HG03280 (cell line): Measurements from ENCODE around the gene DOCK4.
"Not testable (repeated sequence)": the region's sequence is repeated elsewhere in the genome, so short reads cannot be mapped to it uniquely, and the experiment has no call there.

Experiments
- ATAC-seq: cut with Tn5 transposase; IDR thresholded peaks from one replicate; pipeline ENCODE4 v1.9.1; 2021; ENCODE audit warnings: mild to moderate bottlenecking, moderate library complexity; ENCODE audit not compliant: unreplicated experiment

The DOCK4 gene

DNA sequence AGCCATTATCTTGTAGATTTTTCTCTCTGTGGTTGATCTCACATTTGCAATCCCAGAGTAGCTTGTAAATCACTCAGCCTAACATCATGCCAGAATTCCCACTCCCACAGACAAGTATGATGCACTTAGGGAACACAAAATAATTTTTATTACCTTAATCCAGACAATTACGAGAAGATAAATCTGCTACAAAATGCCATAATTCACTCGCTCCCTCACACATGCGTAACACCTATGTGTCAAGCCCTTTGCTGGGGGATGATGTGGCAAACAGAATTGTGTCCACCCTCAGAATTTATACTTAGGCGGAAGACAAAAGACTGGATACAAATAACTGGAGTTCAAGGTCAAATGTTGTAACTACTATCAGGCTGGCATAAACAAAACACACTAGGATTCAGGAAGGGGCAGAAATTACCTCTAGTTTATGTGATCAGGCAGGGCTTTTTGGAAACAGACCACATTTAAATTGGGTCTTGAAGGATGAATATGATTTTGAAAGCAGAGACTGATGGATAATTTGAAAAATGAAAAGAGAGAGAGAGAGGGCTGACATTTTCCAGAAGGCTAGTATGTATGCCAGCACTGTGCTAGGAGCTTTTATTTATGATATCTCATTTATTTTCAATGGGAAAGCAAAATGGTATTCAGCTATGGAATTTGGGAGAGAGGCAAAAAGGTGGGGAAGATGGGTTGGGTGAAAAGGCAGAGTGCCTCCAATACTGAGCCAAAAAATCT, 69.8 kb downstream of the DOCK4 start:
- ATAC-seq, result no peak

DNA sequence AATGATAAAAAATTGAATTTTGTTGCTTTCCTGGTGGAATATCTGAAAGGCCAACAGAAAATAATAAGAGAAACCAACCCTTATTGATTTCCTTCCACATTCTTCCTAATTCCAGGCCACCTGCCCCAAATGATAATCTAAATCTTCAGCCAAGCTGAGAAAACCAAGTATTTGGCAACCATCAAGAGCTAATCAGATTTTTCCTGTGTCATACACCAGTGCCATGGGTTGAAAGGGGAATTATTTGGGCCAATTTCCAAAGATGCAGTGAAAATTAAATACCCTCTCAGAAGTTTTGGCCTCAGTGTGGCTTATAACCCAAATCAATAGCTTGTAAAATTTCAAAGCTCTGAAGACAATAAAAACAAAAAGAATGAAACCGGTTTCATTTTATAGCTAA, 70.4 kb downstream of the DOCK4 start:
- no peak for ATAC-seq

GRCh38 chr7:112134039-112134438, 72.2 kb downstream of the DOCK4 start:
- ATAC-seq, result no peak

- ATAC-seq, result no peak
These were observed 72.9 kb downstream of the DOCK4 start for GRCh38 chr7:112133328-112133727.

DNA sequence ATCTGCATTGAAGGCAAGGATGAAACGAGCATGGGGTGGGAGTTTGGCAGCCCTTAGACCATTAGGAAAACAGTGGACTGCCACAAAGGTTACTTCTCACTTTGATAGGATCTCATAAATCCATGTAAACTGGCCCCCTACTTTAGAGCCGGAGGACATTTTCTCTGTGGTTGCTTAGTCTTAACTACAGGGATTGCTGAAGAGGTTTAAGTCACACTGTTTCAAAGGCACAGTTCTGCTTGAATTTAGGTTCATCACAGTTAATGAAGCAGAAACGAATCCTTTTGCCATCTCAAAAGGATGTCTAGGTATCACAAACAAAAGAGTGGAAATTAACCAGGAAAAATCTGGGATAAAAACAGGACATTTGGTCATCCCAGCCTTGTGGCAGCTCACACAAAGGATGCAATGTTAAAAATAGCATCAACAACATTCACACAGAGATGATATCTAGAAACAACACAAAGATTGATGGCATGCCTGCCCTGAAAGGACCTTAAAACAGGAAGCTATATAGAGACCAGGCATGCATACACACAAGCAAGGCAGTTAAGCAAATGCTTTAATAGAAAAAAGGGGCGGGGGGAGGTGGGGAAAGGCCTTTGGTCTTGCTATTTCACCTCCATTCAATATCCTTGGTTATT, 74.0 kb downstream of the DOCK4 start:
- ATAC-seq, result no peak

DNA sequence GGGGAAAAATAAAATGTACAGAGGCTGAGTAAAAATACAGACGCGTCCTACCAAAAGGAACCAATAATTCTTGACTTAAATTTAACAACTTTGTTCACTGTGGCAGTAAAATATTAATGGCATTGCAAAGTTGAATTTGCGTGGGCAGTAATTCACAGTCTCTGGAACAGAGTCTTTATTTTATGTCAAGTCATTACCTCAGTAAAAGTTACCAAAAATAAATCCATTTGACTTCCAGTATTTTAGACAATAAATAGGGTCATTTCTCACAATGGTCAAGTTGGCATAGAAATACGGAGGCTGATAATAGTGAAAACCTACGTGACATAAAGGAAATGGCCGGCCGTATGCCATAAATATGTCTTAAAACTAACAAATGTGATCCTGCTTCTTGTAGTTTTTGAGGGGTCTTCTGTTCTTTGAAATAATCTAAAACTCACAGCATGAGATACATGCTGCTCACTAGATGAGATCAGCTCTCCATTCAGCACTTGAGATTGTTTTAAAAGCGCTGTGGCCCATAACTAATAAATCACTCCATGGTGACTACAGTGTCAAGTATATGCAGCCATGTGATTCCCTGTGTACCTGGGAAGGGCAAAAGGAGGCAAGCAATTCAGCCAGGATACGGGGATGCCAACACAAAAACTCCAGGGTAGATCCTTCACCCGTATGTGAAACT, 75.3 kb downstream of the DOCK4 start:
- no peak for ATAC-seq

GRCh38 chr7:112129655-112130323, 76.4 kb downstream of the DOCK4 start:
- no peak for ATAC-seq

DNA sequence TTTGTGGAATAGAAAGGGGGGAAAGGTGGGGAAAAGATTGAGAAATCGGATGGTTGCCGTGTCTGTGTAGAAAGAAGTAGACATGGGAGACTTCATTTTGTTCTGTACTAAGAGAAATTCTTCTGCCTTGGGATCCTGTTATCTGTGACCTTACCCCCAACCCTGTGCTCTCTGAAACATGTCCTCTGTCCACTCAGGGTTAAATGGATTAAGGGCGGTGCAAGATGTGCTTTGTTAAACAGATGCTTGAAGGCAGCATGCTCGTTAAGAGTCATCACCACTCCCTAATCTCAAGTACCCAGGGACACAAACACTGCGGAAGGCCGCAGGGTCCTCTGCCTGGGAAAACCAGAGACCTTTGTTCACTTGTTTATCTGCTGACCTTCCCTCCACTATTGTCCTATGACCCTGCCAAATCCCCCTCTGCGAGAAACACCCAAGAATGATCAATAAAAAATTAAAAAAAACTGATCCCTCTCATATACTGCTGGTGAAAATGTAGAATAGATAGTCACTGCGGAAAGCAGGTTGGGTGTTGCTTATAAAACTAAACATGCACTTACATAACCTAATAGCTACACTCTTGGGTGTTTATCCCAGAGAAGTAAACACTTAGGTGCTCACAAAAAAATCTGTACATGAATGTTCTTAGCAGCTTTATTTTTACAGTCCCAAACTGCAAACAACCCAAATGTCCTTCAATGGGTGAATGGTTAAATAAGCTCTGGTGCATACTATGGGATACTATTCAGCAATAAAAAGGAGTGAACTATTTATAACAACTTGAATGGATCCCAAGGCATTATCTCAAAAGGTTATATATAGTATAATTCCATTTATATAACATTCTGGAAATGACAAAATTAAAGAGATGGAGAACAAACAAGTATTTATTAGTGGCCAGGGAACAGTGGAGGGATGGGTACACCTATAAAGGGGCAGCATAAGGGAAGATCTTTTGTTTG, 77.5 kb downstream of the DOCK4 start:
- ATAC-seq, result not testable (repeated sequence)

DNA sequence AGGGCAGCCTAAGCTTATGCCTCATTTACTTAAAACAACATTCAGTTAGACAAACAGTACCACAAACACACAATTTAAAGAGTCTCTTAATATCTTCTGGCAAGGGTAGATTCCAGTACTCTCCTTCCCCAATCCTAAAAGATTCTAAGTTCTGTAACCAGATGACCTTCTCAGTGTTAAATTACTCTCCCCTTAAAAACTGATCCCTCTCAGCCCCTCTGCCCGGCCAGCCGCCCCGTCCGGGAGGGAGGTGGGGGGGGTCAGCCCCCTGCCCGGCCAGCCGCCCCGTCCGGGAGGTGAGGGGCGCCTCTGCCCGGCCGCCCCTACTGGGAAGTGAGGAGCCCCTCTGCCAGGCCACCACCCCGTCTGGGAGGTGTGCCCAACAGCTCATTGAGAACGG, 78.2 kb downstream of the DOCK4 start:
- ATAC-seq, result not testable (repeated sequence)

GRCh38 chr7:112125250-112125649, 80.9 kb downstream of the DOCK4 start:
- ATAC-seq, result no peak

DNA sequence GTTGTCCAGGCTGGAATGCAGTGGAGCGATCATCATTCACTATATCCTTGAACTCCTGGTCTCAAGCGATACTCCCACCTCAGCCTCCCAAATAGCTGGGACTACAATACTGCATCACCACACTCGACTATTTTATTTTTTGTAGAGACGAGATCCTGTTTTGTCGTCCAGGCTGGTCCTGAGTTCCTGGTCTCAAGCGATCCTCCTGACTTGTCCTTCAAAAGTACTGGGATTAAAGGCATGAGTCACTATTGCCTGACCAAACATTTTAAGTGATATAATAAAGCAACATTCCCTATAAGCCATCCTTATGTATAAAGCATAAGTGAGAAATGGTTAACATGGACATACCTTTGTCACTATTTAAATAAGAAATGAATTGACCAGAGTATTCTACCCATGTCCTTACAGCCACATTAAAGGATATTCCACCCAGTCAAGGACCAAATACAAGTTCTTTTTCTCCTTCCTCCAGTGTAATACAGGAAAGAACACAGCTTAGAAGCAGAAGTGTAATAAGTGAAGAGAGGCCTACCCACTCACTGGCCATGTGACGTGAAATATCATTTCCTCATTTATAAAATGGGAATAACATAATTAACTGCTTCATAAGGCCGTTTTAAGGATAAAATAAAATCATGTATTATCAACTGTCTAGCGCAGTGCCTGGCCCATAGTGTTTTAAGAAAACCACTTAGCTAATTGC, 82.0 kb downstream of the DOCK4 start:
- ATAC-seq, result no peak

DNA sequence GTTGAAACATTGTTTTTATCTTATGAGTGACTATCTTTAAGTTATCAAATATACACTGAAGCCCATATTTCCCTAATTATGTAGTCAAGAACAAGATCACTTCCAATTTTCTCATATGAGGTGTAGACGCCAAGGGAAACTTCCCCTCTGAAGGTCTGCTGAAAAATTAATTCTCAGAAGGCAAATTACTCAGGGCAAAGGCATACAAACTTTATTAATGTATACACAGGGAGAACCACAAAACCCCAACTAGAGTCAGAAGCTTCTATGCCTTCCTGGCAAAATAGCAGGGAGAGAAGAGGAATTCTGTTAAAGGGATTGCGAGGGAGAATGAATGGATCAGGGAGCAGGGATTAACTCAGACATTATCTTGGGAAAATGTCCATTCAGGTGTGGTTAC, 83.4 kb downstream of the DOCK4 start:
- no peak for ATAC-seq

DNA sequence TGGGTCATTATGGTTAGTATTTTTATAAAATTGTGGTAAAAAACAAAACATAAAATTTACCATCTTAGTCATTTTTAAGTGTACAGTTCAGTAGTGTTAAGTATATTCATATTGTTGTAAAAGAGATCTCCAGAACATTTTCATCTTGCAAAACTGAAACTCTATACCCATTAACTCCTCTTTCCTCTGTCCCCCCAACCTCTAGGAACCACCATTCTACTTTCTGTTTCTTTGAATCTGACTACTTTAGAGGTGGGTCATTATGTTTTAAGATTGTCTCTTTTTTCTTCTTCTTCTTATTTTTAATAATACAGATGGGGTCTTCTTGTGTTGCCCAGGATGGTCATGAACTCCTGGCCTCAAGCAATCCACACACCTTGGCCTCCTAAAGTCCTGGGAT, 84.1 kb downstream of the DOCK4 start:
- ATAC-seq, result no peak

DNA sequence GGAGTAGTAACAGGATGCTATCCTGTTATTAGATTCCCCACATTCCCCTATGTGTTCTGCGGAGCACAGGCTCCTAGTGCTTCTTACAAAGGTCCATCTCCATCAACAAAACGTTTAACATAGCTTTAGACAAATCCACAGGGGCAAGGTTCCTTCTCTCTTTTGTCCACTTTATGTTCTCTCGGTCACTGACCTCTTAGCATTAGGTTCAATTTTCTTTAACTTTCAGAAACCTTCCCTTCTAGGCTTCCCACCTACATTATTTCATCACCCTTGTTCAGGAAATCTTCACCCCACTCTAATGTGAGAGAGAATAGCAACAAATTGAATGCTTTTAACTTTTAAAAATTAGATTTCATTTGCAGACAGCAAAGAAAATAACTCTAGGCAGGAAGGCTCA, 84.9 kb downstream of the DOCK4 start:
- ATAC-seq, result no peak

DNA sequence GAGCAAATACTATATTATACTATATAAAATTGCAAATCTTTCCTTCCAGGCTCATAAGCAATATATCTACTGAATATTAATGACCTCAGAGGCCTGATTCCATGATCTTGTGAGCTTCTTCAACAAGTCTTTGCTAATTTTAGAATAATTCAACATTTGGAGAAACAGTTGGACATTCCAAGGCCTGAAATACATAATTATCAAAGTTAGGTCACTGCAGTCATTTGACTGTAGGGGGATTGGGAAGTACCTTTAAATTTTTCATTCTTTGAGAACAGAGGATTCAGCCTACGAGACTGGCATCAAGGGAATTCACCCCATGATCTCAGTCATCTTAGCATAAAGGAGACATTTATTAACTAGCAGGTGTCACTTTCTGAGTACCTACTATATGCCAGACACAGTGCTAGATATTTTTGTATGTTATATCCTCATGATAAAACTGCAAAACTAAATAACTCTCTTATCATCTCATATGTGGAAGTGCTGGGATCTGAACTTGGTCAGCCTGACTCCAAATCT, 85.4 kb downstream of the DOCK4 start:
- ATAC-seq, result no peak

DNA sequence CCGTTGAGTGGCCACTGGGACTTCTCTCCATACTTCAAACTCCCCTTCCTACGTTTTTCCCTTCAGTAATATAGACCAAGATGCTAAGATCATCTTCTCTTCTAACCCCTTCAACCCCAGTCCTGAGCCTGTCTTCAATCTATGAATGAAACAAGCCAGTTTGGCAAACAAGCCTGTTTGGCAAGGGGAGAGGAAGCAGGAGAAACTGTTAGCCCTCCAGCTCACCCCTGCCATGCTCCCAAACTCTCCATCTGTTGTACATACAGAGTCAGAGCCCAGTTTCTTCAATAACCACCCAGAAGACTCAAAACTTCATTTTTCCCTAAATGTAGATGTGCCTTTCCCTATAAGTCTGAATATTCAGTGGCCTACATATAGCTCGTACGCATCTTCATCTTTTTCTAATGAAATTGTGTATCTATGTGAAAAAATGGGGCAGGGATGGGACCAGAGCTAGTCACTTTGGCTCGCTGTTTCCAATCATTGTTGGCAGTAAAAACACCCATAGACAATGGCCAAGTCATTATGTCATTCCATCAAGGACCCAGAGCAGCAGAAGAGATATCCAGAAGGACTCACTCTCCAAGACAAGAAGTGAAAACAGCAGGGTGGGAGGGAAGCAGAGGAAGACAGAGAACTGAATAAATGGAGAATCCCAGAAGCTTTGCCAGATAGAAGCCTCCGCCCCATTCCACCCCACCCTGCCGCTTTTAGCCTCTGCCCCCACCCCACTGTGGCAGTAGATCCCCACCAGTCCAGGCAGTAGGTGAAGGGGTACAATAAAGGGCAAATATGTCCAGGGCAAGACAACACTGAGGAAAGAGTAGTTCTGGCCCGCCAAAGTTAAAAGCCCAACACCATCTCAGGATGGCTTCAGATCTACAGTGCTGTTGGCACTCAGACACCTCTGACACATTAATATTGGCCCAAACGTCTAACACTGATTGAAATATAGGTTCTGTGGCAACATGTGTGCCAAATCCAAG, 87.3 kb downstream of the DOCK4 start:
- no peak for ATAC-seq

- no peak for ATAC-seq
These were observed 89.3 kb downstream of the DOCK4 start for GRCh38 chr7:112116894-112117293.

- no peak for ATAC-seq
These were observed 89.8 kb downstream of the DOCK4 start for GRCh38 chr7:112116358-112116757.
